ENCODE results near the gene SEC24A.

DNA sequence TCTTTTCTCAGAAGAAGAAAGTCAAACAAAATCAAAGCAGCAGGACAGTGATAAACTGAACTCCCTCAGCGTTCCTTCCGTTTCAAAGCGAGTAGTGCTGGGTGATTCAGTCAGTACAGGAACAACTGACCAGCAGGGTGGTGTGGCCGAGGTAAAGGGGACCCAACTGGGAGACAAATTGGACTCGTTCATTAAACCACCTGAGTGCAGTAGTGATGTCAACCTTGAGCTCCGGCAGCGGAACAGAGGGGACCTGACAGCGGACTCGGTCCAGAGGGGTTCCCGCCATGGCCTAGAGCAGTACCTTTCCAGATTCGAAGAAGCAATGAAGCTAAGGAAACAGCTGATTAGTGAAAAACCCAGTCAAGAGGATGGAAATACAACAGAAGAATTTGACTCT, 92.5 kb downstream of the SEC24A start:
- no peak for TF ChIP-seq POLR2A (IDR thresholded peaks at IDR 0.05; ENCODE audit: low read depth, low read length)
- no peak for TF ChIP-seq POLR2AphosphoS5 (IDR thresholded peaks at IDR 0.05; ENCODE audit: low read depth, low read length)
- TF ChIP-seq POU2F2 (IDR thresholded peaks at IDR 0.05; ENCODE audit: low read depth, low read length): no peak
- no peak for TF ChIP-seq TAF1 (IDR thresholded peaks at IDR 0.05; ENCODE audit: low read depth, low read length)
- TF ChIP-seq PAX5 (IDR thresholded peaks at IDR 0.05; ENCODE audit: insufficient read depth, low read length, severe bottlenecking): no peak
- TF ChIP-seq SPI1 (IDR thresholded peaks at IDR 0.05; ENCODE audit: low read depth, low read length): no peak

Measured in GM12891 (cell line).